B cell (primary cell): ENCODE measurements around the gene OR2G2. TPM values are rescaled to one million over a fixed set of nuclear protein-coding genes. Genes with fewer than 3 reads are reported as not detected.
A peak's percentile ranks its signal among the peaks of the same experiment; 100 is the strongest.

Experiments used
- ATAC-seq: fragments of 200-7000 bp; cut with Tn5 transposase; one replicate; pipeline ENCODE4 v1.10.0; 2021; ENCODE audit warnings: low read depth, mild to moderate bottlenecking, moderate number of reproducible peaks, moderate library complexity
- CTCF ChIA-PET: fragments of 350-600 bp; sonication (Branson Sonifier 250); formaldehyde crosslinking; loops from one replicate; lab custom pipeline; 2021; ENCODE audit warnings: antibody characterized with exemption, inconsistent platforms; lab: Charles Lee
- POLR2A ChIA-PET: fragments of 350-600 bp; sonication (Branson Sonifier 250); formaldehyde crosslinking; loops from one replicate; lab custom pipeline; 2021; ENCODE audit warnings: antibody characterized with exemption; lab: Charles Lee
- DNase-seq: peaks from one replicate; pipeline ENCODE4 v3.0.0; 2013
- H2AFZ ChIP-seq: 2 replicates; pipeline ENCODE4 v1.6.1; 2012; ENCODE audit warnings: mild to moderate bottlenecking, low read depth, low read length; ENCODE audit not compliant: insufficient read depth, poor library complexity, severe bottlenecking
- H3K27ac ChIP-seq, 2 donors: 1 replicate in 1 of 2; 2 replicates in 1 of 2; pipeline ENCODE4 v1.5.1; 2012 to 2013; ENCODE audit warnings: low read length in 2 of 2, mild to moderate bottlenecking in 2 of 2, moderate library complexity in 1 of 2
- H3K27me3 ChIP-seq, 4 experiments: fragments of 200-600 bp in 1 of 4; sonication (generic) in 1 of 4; replicated peaks in 1 of 4; 1 replicate in 2 of 4; 2 replicates in 2 of 4; pipeline versions ENCODE4 v1.6.1 to v1.7.0; 2013 to 2016; ENCODE audit warnings: low read length in 3 of 4, mild to moderate bottlenecking in 2 of 4, mixed read lengths in 1 of 4, moderate library complexity in 1 of 4; ENCODE audit not compliant: insufficient read depth in 4 of 4, control insufficient read depth in 3 of 4; ENCODE audit errors: control extremely low read depth in 1 of 4
- H3K36me3 ChIP-seq, 2 experiments: replicated peaks in 1 of 2; 1 replicate in 1 of 2; 2 replicates in 1 of 2; pipeline versions ENCODE4 v1.6.1 to v1.7.1; 2013; ENCODE audit warnings: low read length in 1 of 2; ENCODE audit not compliant: insufficient read depth in 2 of 2, control insufficient read depth in 1 of 2; ENCODE audit errors: control extremely low read depth in 1 of 2, extremely low read depth in 1 of 2
- H3K4me1 ChIP-seq, 2 donors: fragments of 200-600 bp in 1 of 2; sonication (generic) in 1 of 2; 1 replicate in 1 of 2; 2 replicates in 1 of 2; pipeline versions ENCODE4 v1.5.1 to v1.6.1; 2013 to 2017; ENCODE audit warnings: low read length in 2 of 2; ENCODE audit not compliant: control insufficient read depth in 2 of 2, insufficient read depth in 2 of 2
- H3K4me2 ChIP-seq: replicated peaks from 2 replicates; pipeline ENCODE3; 2012; ENCODE audit warnings: mild to moderate bottlenecking, low read depth, low read length; ENCODE audit not compliant: poor library complexity, severe bottlenecking
- H3K4me3 ChIP-seq, 5 experiments: fragments of 200-600 bp in 1 of 5; sonication (generic) in 1 of 5; 1 replicate in 3 of 5; 2 replicates in 2 of 5; pipeline versions ENCODE4 v1.5.1 to v1.7.0; 2011 to 2016; ENCODE audit warnings: low read length in 4 of 5, mild to moderate bottlenecking in 4 of 5, low read depth in 2 of 5, control low read depth in 1 of 5, moderate library complexity in 1 of 5; ENCODE audit not compliant: insufficient read depth in 1 of 5; ENCODE audit errors: control extremely low read depth in 1 of 5, extremely low read depth in 1 of 5
- H3K79me2 ChIP-seq: fragments of 200-600 bp; sonication (generic); one replicate; pipeline ENCODE4 v1.6.0; 2016; ENCODE audit warnings: low read length; ENCODE audit not compliant: control insufficient read depth, insufficient read depth
- H3K9ac ChIP-seq: fragments of 200-600 bp; sonication (generic); 2 replicates; pipeline ENCODE4 v1.6.1; 2017; ENCODE audit warnings: mild to moderate bottlenecking, low read length, moderate library complexity
- H3K9me3 ChIP-seq, 3 donors: one replicate each; pipeline versions ENCODE4 v1.6.1 to v1.7.1; 2013; ENCODE audit warnings: low read length in 2 of 3; ENCODE audit not compliant: control insufficient read depth in 2 of 3, insufficient read depth in 1 of 3; ENCODE audit errors: control extremely low read depth in 1 of 3
- H4K20me1 ChIP-seq: 2 replicates; pipeline ENCODE4 v1.6.0; 2012; ENCODE audit warnings: mild to moderate bottlenecking, low read length; ENCODE audit not compliant: insufficient read depth, control insufficient read depth, poor library complexity, severe bottlenecking
- H3K27ac Mint-ChIP-seq: one replicate; pipeline ENCODE4 v1.8.0; 2021; ENCODE audit warnings: mixed read lengths
- H3K27me3 Mint-ChIP-seq: one replicate; pipeline ENCODE4 v1.8.0; 2021; ENCODE audit warnings: mixed read lengths
- H3K4me1 Mint-ChIP-seq: one replicate; pipeline ENCODE4 v1.8.0; 2021; ENCODE audit warnings: mixed read lengths
- H3K4me3 Mint-ChIP-seq: one replicate; pipeline ENCODE4 v1.8.0; 2021; ENCODE audit warnings: mixed read lengths
- H3K9me3 Mint-ChIP-seq: one replicate; pipeline ENCODE4 v1.8.0; 2022; ENCODE audit warnings: mixed read lengths; ENCODE audit not compliant: insufficient read depth
- EZH2 ChIP-seq: IDR thresholded peaks from 2 replicates; pipeline ENCODE4 v1.6.1; 2012; ENCODE audit warnings: borderline replicate concordance, low read depth, mild to moderate bottlenecking, moderate library complexity, low read length; ENCODE audit not compliant: insufficient read depth, poor library complexity, severe bottlenecking
- WGBS: methylation state at CpG from one replicate; pipeline ENCODE4 v1.1.5; 2013; ENCODE audit warnings: missing lambda C conversion rate; ENCODE audit not compliant: insufficient coverage; 5-methylcytosine and 5-hydroxymethylcytosine counted together
- intact Hi-C: fragments of 100-400 bp; cut with micrococcal nuclease; formaldehyde crosslinking; loops from one replicate; pipeline ENCODE4 v1.10.0; 2022
- polyA plus RNA-seq: library from polyadenylated mRNA; depleted of rRNA; stranded (reverse); fragments of >200 nt; gene quantifications from 2 replicates; pipeline ENCODE4 v1.2.3, GENCODE V29; 2012
- total RNA-seq, 2 donors: library from RNA; stranded (reverse); fragments of 120-200 nt in 1 of 2; gene quantifications; 1 replicate in 1 of 2; 2 replicates in 1 of 2; pipeline versions ENCODE4 v1.2.3 to v1.2.4, GENCODE V29; 2013 to 2022
- TF ChIP-seq, protein P1 (sequence below): fragments of 200-600 bp; IDR thresholded peaks from one replicate; pipeline ENCODE4 v1.8.0; 2022; ENCODE audit warnings: antibody characterized with exemption, mild to moderate bottlenecking

OR2G2 gene
- total and polyA plus RNA-seq, 2 donors (not counting 1 experiment from before 2014, with no cell fraction given): not detected

DNA sequence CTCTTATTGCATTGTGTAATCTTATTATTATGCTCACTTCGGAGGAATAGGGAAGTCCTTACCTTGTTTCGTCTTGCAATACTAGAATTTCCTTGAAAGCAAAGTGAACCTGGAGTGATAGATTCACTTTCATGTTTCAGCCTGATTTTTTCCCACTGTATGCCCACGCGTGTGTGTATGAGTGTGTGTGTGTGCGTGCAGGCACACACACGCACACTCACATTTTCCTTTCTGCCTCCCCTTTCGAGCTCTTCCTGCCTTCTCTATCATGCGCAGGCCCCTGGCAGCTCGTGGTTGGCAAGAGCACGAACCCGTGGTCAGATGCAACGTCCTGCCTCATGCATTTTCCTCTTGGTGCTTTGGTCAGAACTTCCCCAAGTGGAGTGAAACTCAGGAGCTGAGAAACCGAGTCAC is 39.4 kb upstream of the OR2G2 start, which contains the start of gene GCSAML:
GCSAML (plus strand) TSS at position 366 of the 414 bp plus-strand sequence. CDS start 58 bp downstream, outside the sequence.
- no peak within 1 kb of the TSS for H3K4me2 ChIP-seq
- CTCF ChIA-PET: no interaction called here
- H3K79me2 ChIP-seq: no peaks in the 10 kb centered on the region
- no peak for ATAC-seq
- no peak within 1 kb of the TSS for H3K4me3 ChIP-seq
- Mint-ChIP-seq H3K4me3 (no peak within 1 kb of the TSS), H3K4me1 (peaks cover 6% of the 10 kb centered on the region), H3K27ac (no peak within 1 kb of the TSS), H3K9me3 (no peaks in the 10 kb centered on the region), H3K27me3 (peaks cover 18% of the 10 kb centered on the region)
- 18% methylated on average over 3 of the region's 13 CpGs for WGBS
- POLR2A ChIA-PET: no interaction called here
- no peaks in the 10 kb centered on the region for H3K36me3 ChIP-seq
- H3K9ac ChIP-seq: no peak within 1 kb of the TSS
- H3K27me3 ChIP-seq: peaks cover 0 to 6% (median 0%) of the 10 kb centered on the region in 4 experiments
- peaks cover 3 to 6% of the 10 kb centered on the region in 2 donors for H3K4me1 ChIP-seq
- DNase-seq: no peak
- intact Hi-C loops: no loop called here
- H3K27ac ChIP-seq: no peak within 1 kb of the TSS
- no peaks in the 10 kb centered on the region for H4K20me1 ChIP-seq
- no peaks in the 10 kb centered on the region for H3K9me3 ChIP-seq
- H2AFZ ChIP-seq: peak within 1 kb of the TSS; percentile 31
- TF ChIP-seq, protein P1, sequence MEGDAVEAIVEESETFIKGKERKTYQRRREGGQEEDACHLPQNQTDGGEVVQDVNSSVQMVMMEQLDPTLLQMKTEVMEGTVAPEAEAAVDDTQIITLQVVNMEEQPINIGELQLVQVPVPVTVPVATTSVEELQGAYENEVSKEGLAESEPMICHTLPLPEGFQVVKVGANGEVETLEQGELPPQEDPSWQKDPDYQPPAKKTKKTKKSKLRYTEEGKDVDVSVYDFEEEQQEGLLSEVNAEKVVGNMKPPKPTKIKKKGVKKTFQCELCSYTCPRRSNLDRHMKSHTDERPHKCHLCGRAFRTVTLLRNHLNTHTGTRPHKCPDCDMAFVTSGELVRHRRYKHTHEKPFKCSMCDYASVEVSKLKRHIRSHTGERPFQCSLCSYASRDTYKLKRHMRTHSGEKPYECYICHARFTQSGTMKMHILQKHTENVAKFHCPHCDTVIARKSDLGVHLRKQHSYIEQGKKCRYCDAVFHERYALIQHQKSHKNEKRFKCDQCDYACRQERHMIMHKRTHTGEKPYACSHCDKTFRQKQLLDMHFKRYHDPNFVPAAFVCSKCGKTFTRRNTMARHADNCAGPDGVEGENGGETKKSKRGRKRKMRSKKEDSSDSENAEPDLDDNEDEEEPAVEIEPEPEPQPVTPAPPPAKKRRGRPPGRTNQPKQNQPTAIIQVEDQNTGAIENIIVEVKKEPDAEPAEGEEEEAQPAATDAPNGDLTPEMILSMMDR: no peak
- TF ChIP-seq EZH2: no peak

- no CpG with 5 or more reads among the region's 1 CpG for WGBS
- peaks cover 6% of the 10 kb centered on the region for H3K4me1 Mint-ChIP-seq
Measured at GRCh38 chr1:247551721-247552120, 36.4 kb upstream of the OR2G2 start.

More at GRCh38 chr1:247551721-247552120, 36.4 kb upstream of the OR2G2 start:
- POLR2A ChIA-PET: no interaction called here
- no peaks in the 10 kb centered on the region for H4K20me1 ChIP-seq
- no peak overlapping the region for H3K4me3 ChIP-seq
- H3K27ac Mint-ChIP-seq: no peak overlapping the region
- TF ChIP-seq, protein P1: no peak
- no peak for TF ChIP-seq EZH2
- H3K9ac ChIP-seq: no peak overlapping the region
- H3K4me3 Mint-ChIP-seq: no peak overlapping the region
- CTCF ChIA-PET: no interaction called here
- ATAC-seq (no peak), DNase-seq (no peak)
- no peak overlapping the region for H2AFZ ChIP-seq
- H3K9me3 ChIP-seq: peaks cover 0 to 3% (median 0%) of the 10 kb centered on the region in 3 donors
- H3K79me2 ChIP-seq: no peaks in the 10 kb centered on the region
- no peaks in the 10 kb centered on the region for H3K9me3 Mint-ChIP-seq
- peaks cover 18% of the 10 kb centered on the region for H3K27me3 Mint-ChIP-seq
- peaks cover 3 to 6% of the 10 kb centered on the region in 2 donors for H3K4me1 ChIP-seq
- H3K36me3 ChIP-seq: no peaks in the 10 kb centered on the region
- H3K27me3 ChIP-seq: peaks cover 0 to 6% (median 0%) of the 10 kb centered on the region in 4 experiments
- no peak overlapping the region for H3K27ac ChIP-seq
- intact Hi-C loops: no loop called here
- H3K4me2 ChIP-seq: no peak overlapping the region
